Left lung (tissue), 10 donors: ENCODE results near the gene NPHP1. TPM values are rescaled to one million over a fixed set of nuclear protein-coding genes. Genes with fewer than 3 reads are reported as not detected.
A peak's percentile ranks its signal among the peaks of the same experiment; 100 is the strongest.
"Not testable (repeated sequence)": the region's sequence is repeated elsewhere in the genome, so short reads cannot be mapped to it uniquely, and the experiment has no call there.

Experiments
- ATAC-seq: fragments of 200-7000 bp; cut with Tn5 transposase; one replicate; pipeline ENCODE4 v1.9.1; 2020; ENCODE audit warnings: moderate library complexity
- DNase-seq, 4 donors: peaks; one replicate each; pipeline ENCODE4 v3.0.0-alpha.2; 2013 to 2020
- H3K27ac ChIP-seq, 2 donors: fragments of 200-600 bp; sonication (generic) in 1 of 2; one replicate each; pipeline versions ENCODE4 v1.5.0 to v1.8.0; 2020 to 2021
- H3K27me3 ChIP-seq, 2 donors: fragments of 200-600 bp; sonication (generic) in 1 of 2; one replicate each; pipeline versions ENCODE4 v1.5.0 to v1.8.0; 2020 to 2021
- H3K36me3 ChIP-seq, 2 donors: fragments of 200-600 bp; sonication (generic) in 1 of 2; one replicate each; pipeline versions ENCODE4 v1.5.0 to v1.8.0; 2020 to 2021
- H3K4me1 ChIP-seq, 2 donors: fragments of 200-600 bp; one replicate each; pipeline ENCODE4 v1.8.0; 2021
- H3K4me3 ChIP-seq, 2 donors: fragments of 200-600 bp; sonication (generic) in 1 of 2; one replicate each; pipeline versions ENCODE4 v1.5.0 to v1.8.0; 2020 to 2021; ENCODE audit warnings: mild to moderate bottlenecking in 1 of 2
- H3K9me3 ChIP-seq, 2 donors: fragments of 200-600 bp; sonication (generic) in 1 of 2; one replicate each; pipeline versions ENCODE4 v1.5.0 to v1.8.0; 2020 to 2021
- intact Hi-C, 2 donors: fragments of 100-400 bp; cut with DNase I; formaldehyde crosslinking; loops; one replicate each; pipeline versions ENCODE4 v1.11.2 to v1.14.2; 2022
- polyA plus RNA-seq, 6 donors: library from polyadenylated mRNA; unstranded; fragments of 120-200 nt; gene quantifications; one replicate each; pipeline ENCODE4 v1.2.1, GENCODE V29; 2013; ENCODE audit not compliant: insufficient read length in 6 of 6
- total RNA-seq, 2 donors: library from RNA; stranded (reverse); fragmentation: NEBNext Ultra II Directional; extraction: Animal tissue kit (Norgen Biotek cat#: 25700); gene quantifications; one replicate each; pipeline ENCODE4 v1.2.1, GENCODE V29; 2021
- TF ChIP-seq, protein P1 (sequence below), 2 donors: fragments of 200-600 bp; sonication (generic) in 1 of 2; IDR thresholded peaks; one replicate each; pipeline versions ENCODE4 v1.5.0 to v1.8.0; 2021; ENCODE audit warnings: antibody characterized with exemption in 2 of 2
- donor health status: DM: no; HTN: yes; CAD: no.
- donor health status: DM: no; HTN: no; CAD: no.

NPHP1 gene
- total and polyA plus RNA-seq, 8 donors, result 5.3 to 19.2 (median 13.5) TPM

DNA sequence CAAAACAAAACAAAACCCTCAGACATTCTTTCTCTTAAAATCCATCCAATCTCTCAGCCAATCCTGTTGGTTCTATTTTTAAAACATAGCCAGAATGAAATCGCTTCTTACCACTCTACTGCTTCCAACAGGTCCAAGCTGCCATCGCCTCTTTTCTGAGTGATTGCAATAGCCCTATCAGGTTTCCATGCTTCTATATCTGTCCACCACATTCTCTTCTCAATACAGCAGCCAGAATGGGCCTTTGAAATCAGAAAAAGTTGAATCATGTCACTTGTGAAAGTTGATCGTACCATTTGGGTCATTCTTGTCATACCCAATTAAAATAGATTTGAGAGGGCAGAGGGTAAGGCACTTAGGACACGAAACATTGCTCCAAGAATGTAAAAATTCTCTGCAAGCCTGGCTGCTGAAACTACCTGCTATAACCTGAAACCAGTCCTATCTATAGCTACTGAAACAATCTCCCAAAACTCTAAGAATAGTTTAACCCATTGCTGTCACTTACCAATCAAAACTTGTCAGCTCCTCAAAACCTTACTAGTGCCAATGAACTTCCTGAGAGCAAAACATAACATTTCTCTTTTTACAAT is 10.8 kb upstream of the NPHP1 start:
- DNase-seq, result no peak

DNA sequence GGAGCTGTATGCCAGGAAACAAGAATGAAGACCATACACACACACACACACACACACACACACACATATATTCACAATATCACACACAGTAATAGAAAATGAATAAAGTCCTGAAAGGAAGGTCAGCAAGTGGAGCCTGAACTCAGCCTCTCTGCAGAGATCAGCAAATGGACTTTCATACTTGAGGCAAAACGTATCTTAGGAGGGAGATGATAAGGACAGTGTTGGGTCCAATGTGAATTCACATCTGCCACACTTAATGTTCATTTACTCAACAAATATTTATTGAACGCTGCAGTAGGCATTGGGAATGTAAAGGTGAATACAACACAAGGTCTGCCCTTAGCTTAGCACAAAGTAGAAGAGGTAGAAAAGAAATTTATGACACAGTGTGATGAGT is 10.3 kb upstream of the NPHP1 start:
- peaks cover 0 to 11% of the 10 kb centered on the region in 2 donors for H3K4me1 ChIP-seq
- H3K27ac ChIP-seq, result no peak overlapping the region
- no peak overlapping the region for H3K4me3 ChIP-seq
- no peak for ATAC-seq
- H3K27me3 ChIP-seq, result no peaks in the 10 kb centered on the region
- no peaks in the 10 kb centered on the region for H3K9me3 ChIP-seq
- DNase-seq, result no peak
- TF ChIP-seq, protein P1, sequence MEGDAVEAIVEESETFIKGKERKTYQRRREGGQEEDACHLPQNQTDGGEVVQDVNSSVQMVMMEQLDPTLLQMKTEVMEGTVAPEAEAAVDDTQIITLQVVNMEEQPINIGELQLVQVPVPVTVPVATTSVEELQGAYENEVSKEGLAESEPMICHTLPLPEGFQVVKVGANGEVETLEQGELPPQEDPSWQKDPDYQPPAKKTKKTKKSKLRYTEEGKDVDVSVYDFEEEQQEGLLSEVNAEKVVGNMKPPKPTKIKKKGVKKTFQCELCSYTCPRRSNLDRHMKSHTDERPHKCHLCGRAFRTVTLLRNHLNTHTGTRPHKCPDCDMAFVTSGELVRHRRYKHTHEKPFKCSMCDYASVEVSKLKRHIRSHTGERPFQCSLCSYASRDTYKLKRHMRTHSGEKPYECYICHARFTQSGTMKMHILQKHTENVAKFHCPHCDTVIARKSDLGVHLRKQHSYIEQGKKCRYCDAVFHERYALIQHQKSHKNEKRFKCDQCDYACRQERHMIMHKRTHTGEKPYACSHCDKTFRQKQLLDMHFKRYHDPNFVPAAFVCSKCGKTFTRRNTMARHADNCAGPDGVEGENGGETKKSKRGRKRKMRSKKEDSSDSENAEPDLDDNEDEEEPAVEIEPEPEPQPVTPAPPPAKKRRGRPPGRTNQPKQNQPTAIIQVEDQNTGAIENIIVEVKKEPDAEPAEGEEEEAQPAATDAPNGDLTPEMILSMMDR (IDR thresholded peaks at IDR 0.05), result no peak
- peaks cover 0 to 9% of the 10 kb centered on the region in 2 donors for H3K36me3 ChIP-seq
- intact Hi-C loops, result no loop called here

More for the DNA sequence above, 10.8 kb upstream of the NPHP1 start:
- peaks cover 0 to 11% of the 10 kb centered on the region in 2 donors for H3K4me1 ChIP-seq
- H3K27me3 ChIP-seq, result no peaks in the 10 kb centered on the region
- no peaks in the 10 kb centered on the region for H3K9me3 ChIP-seq
- ATAC-seq, result no peak
- intact Hi-C loops, result no loop called here
- H3K4me3 ChIP-seq, result no peak overlapping the region
- TF ChIP-seq, protein P1 (IDR thresholded peaks at IDR 0.05), result no peak
- peaks cover 0 to 3% of the 10 kb centered on the region in 2 donors for H3K36me3 ChIP-seq
- H3K27ac ChIP-seq, result no peak overlapping the region

DNA sequence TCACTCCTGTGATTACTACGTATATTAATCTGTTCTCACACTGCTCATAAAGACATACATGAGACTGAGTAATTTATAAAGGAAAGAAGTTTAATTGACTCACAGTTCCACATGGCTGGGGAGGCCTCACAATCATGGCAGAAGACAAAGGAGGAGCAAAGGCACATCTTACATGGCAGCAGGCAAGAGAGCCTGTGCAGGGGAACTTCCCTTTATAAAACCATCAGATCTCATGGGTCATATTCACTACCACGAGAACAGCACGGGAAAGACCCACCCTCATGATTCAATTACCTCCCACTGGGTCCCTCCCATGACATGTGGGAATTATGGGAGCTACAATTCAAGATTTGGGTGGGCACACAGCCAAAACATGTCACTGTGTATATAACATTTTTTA is 8.7 kb upstream of the NPHP1 start:
- intact Hi-C loops, ATAC-seq: not testable (repeated sequence)

DNA sequence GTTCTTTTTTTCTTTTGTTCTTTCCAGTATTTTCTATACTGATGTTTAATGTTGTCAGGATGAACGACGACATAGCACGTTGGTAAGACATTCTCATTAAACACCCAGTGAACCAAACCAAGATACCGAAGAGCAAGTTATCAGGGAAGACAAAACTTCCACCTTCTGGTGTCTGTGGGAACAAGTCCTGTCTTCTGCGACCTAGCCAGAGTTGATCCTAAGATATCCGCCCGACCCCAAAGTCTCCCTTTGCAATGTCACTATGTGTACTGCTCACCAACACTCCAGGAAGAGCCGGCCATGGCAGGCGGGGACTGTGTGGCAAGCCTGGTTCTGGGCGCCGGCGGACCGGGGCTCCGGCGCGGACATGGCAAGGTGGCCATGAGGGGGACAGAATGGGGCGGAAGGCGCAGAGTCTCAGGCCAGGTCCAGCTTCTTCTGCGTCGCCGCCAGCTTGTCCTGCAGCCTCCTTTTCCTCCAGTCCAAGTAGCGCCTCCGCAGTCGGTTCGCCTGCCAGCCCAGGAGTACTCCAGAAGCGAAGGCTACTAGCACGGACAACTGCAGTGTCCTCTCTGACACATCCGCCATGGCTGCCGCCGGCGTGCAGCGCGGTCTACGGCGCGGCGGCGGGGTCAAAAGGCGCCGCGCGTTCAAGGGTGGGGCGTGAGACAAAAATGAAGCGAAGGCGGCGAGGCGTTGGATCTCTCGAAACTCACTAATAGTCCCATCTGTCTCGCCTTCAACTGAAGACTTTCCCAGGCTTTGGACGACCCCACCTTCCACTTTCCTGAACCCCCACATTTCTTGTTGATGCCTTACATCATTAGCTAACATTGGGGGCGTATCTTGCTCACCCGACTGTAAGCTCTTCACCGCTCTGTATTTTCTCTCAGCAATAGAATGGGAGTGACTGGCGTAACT is 7.4 kb upstream of the NPHP1 start, which contains the start of gene MTLN:
Gene MTLN (minus strand): TSS at position 610 of the 921 bp plus-strand sequence. CDS start 22 bp downstream, at position 588.
- Histone ChIP-seq H3K27ac (peak within 1 kb of the TSS; percentile 75 to 81), H3K9me3 (no peaks in the 10 kb centered on the region), H3K36me3 (peaks cover 0 to 25% of the 10 kb centered on the region in 2 donors), H3K4me1 (peaks cover 0 to 11% of the 10 kb centered on the region in 2 donors), H3K4me3 (peak within 1 kb of the TSS; percentile 73 to 91), H3K27me3 (no peaks in the 10 kb centered on the region)
- ATAC-seq (peak; percentile 96), DNase-seq (peak; percentile 67 to 90 (median 88))
- TF ChIP-seq, protein P1 (IDR thresholded peaks at IDR 0.05), result no peak
- intact Hi-C loops, result no loop called here

More for the DNA sequence above, 8.7 kb upstream of the NPHP1 start:
- DNase-seq, H3K27ac ChIP-seq, H3K9me3 ChIP-seq, H3K4me3 ChIP-seq, H3K27me3 ChIP-seq: not testable (repeated sequence)
- peaks cover 0 to 11% of the 10 kb centered on the region in 2 donors for H3K4me1 ChIP-seq
- H3K36me3 ChIP-seq, result peaks cover 0 to 25% of the 10 kb centered on the region in 2 donors

DNA sequence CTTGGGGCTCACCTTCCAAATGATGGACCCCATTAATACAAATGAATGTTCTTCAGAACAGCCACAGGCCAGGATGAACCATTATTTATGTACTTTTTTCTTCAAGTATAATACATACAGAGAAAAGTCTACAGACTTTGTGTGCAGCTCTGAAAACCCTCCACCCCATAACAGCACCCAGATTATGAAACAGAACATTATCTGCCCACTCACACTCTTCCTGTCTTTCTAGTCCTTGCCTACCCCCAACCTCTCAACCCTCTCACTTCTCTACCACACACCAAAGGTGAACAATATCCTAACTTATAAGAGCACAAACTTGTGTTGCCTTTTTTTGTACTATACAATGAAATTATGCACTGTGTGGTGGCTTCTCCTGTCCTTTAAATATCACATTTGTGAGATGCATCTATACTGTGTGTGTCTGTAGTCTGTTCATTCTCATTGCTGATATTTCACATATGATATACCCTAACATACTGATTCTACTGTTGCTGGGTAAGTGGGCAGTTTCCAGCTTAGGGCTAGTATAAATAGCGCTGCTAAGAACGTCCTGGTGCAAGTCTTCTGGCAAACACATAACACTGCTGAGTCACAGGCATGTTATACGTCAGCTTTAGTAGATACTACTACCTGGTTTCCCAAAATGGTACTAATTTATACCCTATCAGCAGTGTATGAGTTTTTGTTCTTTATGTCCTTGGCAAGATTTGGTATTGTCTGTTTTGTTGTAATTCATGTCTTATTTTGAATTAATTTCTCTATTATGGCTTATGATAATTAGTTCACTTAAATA is 1.0 kb upstream of the NPHP1 start:
- H3K4me1 ChIP-seq, result peaks cover 0 to 14% of the 10 kb centered on the region in 2 donors
- no peak overlapping the region for H3K4me3 ChIP-seq
- peaks cover 0 to 24% of the 10 kb centered on the region in 2 donors for H3K36me3 ChIP-seq
- DNase-seq, result no peak
- no peaks in the 10 kb centered on the region for H3K9me3 ChIP-seq
- H3K27ac ChIP-seq, result no peak overlapping the region
- intact Hi-C loops, result no loop called here
- TF ChIP-seq, protein P1 (IDR thresholded peaks at IDR 0.05), result no peak
- no peaks in the 10 kb centered on the region for H3K27me3 ChIP-seq
- no peak for ATAC-seq
